ENCODE measurements around the gene HOXB8.

Gene HOXB8

DNA sequence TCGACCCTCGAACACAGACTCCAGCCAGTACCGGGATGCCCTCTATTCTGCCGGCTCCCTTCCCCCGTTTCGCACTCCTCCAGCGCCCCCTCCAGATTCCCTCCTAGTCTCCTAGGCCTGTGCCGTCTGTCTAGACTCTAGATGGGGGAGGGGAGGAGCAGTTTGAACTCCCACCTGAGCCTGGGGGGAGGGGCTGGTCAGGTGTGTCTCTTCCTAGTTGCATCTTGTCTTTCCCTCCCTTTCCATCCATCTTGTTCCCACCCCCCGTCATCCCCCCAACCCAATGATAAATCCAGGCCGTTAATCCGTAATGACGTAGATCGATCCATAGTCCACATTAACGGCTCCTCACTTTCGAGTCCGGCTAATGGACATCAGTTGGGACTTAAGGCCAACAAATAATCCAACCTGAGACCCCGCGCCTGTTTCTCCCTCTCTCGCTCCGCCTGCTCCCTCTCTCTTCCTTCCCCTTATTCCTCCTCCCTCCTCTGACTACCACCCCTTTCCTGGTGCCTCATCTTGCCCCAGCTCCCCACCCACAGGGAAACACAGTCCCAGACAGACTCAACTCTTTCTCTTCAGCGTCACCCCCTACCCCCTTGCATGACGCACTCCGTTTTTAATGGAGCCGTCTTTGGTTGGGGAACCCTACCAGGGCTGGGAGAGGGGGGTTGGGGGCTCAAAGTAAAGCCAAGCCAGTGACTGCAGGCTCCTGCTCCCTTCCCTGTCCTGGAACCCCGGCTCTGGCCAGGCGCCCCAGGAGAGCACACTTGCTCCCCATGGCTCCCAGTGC is 18.2 kb downstream of the HOXB8 start:
- DNase-seq (ENCODE audit: low read depth in 2 of 3, low spot score in 1 of 3): no peak

GRCh38 chr17:48596000-48596734 is 18.9 kb downstream of the HOXB8 start:
- no peak for DNase-seq (ENCODE audit: low read depth in 2 of 3, low spot score in 1 of 3)

GRCh38 chr17:48595278-48595999 is 19.7 kb downstream of the HOXB8 start:
- DNase-seq (ENCODE audit: low read depth in 2 of 3, low spot score in 1 of 3): no peak

GRCh38 chr17:48594538-48595277 is 20.4 kb downstream of the HOXB8 start:
- DNase-seq (ENCODE audit: low read depth in 2 of 3, low spot score in 1 of 3): no peak

- peak; percentile 69 to 80 (median 77) for DNase-seq (ENCODE audit: low read depth in 2 of 3, low spot score in 1 of 3)
These were observed 21.1 kb downstream of the HOXB8 start for GRCh38 chr17:48593840-48594537.

- no peak for DNase-seq (ENCODE audit: low read depth in 2 of 3, low spot score in 1 of 3)
These were observed 21.8 kb downstream of the HOXB8 start, which contains the start of gene HOXB5 for GRCh38 chr17:48593126-48593829. Gene HOXB5 (minus strand): TSS chr17:48593779. CDS start chr17:48593682, 97 bp downstream.

DNA sequence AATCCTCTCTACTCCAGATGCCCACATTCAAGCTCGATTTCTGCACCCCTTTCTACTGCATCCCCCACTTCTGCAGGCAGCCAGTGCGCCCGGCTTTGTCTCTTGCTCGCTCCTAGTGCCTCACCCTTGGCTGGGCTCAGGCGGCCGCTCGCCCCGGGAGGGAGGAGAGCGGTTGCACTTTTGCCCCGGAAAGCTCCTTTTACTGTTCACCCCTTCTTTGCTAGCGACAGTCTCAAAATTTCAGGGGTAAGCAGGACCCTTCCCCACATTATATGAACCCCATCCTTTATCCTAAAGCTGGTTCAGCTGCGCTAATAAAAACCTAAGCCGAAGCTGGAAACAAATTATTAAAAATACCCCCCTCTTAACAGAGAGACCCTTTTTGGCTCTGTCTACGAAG is 22.5 kb downstream of the HOXB8 start:
- no peak for DNase-seq (ENCODE audit: low read depth in 2 of 3, low spot score in 1 of 3)

DNA sequence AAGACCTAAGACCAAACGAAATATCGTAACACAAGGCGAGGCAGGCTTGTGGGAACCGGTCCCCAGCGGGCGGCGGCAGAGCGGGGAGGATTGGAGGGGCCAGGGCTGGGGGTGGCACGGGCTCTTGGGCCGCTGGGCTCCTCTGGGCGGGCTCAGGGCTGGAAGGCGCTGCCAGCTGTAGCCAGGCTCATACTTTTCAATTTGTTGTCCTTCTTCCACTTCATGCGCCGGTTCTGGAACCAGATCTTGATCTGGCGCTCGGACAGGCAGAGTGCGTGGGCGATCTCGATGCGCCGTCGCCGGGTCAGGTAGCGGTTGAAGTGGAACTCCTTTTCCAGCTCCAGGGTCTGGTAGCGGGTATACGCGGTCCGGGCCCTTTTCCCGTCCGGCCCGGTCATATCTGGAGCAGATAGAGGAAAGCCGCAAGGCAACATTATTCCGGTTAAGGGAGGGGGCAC is 23.0 kb downstream of the HOXB8 start:
- DNase-seq (ENCODE audit: low read depth in 2 of 3, low spot score in 1 of 3): no peak

DNA sequence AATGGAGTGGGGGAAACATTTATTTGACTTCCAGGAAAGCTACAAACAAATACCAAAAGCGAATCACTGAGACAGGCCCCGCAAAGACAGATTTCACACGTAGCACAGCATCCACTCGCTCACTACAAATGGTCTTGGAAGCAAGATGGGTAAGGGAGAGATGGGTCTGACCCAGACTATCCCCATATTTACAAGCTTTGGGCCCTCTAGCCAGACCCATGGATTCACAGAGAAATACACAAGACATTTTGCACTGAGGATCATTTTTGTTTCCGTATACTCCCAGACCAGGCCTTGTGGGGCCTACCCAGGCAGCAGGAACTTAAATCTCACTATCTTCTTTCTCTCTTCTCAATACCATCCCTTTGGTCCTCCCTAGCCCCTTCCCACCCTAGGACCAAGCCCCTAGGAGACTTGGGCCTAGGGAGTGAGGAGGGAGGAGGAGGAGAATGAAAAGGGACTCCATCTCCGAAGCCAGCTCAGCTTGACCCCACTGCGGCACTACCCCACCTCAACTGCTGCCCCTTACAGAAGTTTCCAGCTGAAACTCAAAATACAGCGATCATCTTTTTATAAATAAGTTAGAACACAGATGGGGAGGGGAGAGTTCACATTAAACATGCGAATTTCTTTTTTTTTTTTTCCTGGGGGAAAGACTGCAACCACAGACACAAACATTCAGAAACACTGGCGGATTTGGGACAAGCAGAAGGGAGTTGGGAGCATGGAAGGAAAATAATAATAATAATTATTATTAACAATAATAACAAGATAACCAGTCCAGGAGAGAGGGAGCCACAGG is 23.6 kb downstream of the HOXB8 start:
- no peak for DNase-seq (ENCODE audit: low read depth in 2 of 3, low spot score in 1 of 3)

GRCh38 chr17:48590607-48591161 is 24.4 kb downstream of the HOXB8 start:
- DNase-seq (ENCODE audit: low read depth in 2 of 3, low spot score in 1 of 3): no peak

DNA sequence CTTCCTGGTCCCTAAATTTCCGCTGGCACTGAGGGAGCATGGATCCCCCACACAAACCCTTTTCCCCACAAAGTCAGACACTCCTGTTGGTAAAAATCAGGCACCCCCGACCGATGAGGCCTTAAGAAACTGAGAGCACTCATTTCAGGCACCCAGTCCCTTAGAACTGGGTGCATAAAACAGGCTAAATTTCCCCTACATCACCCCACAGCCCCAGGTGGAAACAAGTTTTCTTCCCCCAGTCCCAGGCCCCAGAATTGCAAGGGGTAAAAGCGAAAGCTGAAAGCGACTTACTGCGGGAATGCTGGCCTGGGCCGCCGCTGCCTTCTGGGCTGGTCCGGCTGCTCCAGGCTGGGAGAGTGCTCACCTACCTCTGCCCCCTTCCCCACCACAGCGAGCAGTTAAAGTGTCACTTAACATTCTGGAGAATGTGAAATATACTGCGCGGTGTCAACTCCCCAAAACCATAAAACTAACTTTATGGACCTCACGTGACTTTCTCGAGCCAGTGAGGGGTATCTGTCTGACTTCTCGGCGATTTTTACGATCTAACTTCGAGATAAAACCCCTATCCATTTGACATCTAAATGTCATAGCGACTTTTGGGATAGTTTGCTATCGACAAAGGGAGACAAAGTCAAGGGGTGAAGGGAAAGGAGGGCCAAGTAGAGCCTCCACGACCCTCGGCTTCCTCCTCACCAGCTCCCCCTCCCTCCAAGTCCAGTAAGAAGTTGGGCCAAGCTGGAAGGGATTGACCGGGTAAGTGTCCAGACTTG is 25.1 kb downstream of the HOXB8 start, which contains the start of gene HOXB3:
Gene HOXB3 (minus strand): TSS at position 411 of the 776 bp plus-strand sequence. CDS start 37,767 bp downstream, outside the sequence.
- DNase-seq (ENCODE audit: low read depth in 2 of 3, low spot score in 1 of 3): no peak

DNA sequence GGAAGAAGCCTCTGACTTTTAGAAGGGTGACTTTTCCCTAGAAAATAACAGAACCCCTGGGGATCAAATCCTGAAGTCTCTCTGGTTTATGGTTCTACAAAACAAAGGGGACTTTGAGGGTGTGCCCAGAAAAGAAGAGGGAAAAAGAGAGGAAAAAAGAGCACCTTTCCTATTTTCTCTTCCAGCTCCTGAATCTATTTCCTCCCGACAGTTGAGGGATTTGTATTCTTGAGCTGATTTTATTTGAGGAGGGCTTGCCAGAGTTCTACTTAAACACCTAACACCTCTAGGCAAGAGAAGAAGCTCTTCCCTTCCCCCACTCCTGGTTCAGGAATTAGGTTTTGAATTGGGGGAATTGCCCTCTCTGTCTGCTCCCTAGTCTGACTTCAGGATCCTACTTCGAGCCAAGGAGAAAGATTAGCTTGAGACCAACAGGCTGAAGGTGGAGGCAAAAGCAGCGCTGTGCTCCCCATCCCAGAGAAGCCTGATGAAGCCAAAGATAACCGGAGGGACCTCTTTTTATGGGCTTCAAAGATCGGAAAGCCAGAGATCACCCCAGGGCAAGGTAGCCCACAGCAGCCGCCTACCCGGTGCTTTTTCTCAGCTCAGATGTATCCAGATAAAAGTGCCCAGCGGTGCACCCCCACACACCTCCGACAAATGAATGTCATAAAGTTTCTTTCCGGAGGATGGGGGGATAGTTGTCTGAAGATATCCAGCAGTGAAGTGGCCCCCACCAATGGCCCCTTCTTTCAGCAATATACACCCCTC is 25.8 kb downstream of the HOXB8 start:
- no peak for DNase-seq (ENCODE audit: low read depth in 2 of 3, low spot score in 1 of 3)

DNA sequence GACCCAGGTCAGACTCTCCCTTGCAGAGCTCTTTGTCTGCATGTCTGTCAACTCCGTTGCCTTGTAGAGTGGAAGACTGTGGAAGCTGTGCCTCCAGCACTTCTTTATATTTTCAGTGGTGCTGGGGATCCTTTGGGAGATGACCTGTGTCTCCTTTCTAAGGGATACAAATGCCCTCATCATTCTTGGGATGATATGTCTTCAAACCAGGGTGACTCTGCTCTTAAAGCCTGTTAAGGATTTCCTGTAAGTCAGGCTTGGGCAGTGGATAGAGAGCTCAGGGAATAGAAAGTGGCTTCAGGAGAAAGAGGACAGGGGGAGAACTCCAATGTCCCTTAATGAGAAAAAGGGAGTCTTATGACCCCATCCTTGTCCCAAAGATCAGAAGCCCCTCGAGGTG is 26.6 kb downstream of the HOXB8 start:
- no peak for DNase-seq (ENCODE audit: low read depth in 2 of 3, low spot score in 1 of 3)

DNA sequence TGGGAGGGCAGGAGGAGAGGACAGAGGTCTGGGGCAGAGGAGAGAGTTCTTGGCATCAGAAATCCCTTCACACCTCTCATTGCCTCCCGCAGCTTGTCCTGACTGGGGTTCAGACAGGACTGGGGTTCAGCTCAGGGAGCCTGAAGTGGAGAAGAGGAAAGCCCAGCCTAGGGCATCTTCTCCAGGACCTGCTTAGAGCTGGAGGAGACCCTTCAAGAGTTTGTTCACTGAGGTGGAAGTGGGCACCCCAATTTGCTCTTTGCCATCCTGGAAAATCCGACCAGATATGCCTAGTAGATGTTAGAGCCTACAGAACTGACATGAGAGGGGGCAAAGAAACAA is 27.0 kb downstream of the HOXB8 start:
- DNase-seq (ENCODE audit: low read depth in 2 of 3, low spot score in 1 of 3): no peak

- no peak for DNase-seq (ENCODE audit: low read depth in 2 of 3, low spot score in 1 of 3)
These were observed 27.6 kb downstream of the HOXB8 start for GRCh38 chr17:48587276-48588073.
